H1 (cell line): ENCODE measurements around the gene MVK. TPM values are rescaled to one million over a fixed set of nuclear protein-coding genes. Genes with fewer than 3 reads are reported as not detected.

Source experiments
- CTCF ChIA-PET: fragments of 300-600 bp; sonication (Branson Sonifier 250); formaldehyde crosslinking; loops from one replicate; lab custom pipeline; 2021; ENCODE audit not compliant: partially characterized antibody; lab: Charles Lee
- POLR2A ChIA-PET: fragments of 300-600 bp; sonication (Branson Sonifier 250); formaldehyde crosslinking; loops from one replicate; lab custom pipeline; 2021; ENCODE audit warnings: inconsistent platforms; ENCODE audit not compliant: partially characterized antibody; lab: Charles Lee
- DNase-seq, 2 experiments: peaks; one replicate each; pipeline versions ENCODE4 v3.0.0 to v3.0.0-alpha.2; 2010 to 2022; ENCODE audit warnings: low spot score in 2 of 2, low read depth in 1 of 2, mixed read lengths in 1 of 2
- FAIRE-seq: peaks from 2 replicates; lab custom pipeline; 2011; peaks lifted over from hg19 to GRCh38; lab: Jason Lieb, UNC
- H2AFZ ChIP-seq: 2 replicates; pipeline ENCODE4 v1.8.1; 2012; ENCODE audit warnings: low read length, inconsistent platforms
- H2AK5ac ChIP-seq: 2 replicates; pipeline ENCODE4 v1.6.1; 2013; ENCODE audit warnings: low read depth, low read length
- H2BK120ac ChIP-seq: replicated peaks from 2 replicates; pipeline ENCODE3; 2013; ENCODE audit warnings: low read depth, low read length, inconsistent platforms
- H2BK12ac ChIP-seq: 2 replicates; pipeline ENCODE4 v1.6.1; 2013; ENCODE audit warnings: low read depth, low read length
- H2BK15ac ChIP-seq: 2 replicates; pipeline ENCODE4 v1.6.1; 2013; ENCODE audit warnings: low read length
- H2BK20ac ChIP-seq: 2 replicates; pipeline ENCODE4 v1.6.1; 2013; ENCODE audit warnings: low read length
- H2BK5ac ChIP-seq: 2 replicates; pipeline ENCODE4 v1.6.1; 2013; ENCODE audit warnings: low read depth, low read length
- H3K14ac ChIP-seq: 2 replicates; pipeline ENCODE4 v1.6.1; 2013; ENCODE audit warnings: inconsistent platforms; ENCODE audit not compliant: insufficient read length
- H3K18ac ChIP-seq: 2 replicates; pipeline ENCODE4 v1.6.1; 2013; ENCODE audit warnings: low read length; ENCODE audit errors: extremely low read depth
- H3K23ac ChIP-seq: 2 replicates; pipeline ENCODE4 v1.6.1; 2013; ENCODE audit warnings: inconsistent platforms; ENCODE audit not compliant: insufficient read length
- H3K23me2 ChIP-seq: 2 replicates; pipeline ENCODE4 v1.6.1; 2013; ENCODE audit warnings: low read depth, low read length
- H3K27ac ChIP-seq: 2 replicates; pipeline ENCODE4 v1.6.1; 2011; ENCODE audit warnings: low read depth, low read length, inconsistent platforms
- H3K27me3 ChIP-seq, 4 experiments: replicated peaks in 1 of 4; 1 replicate in 1 of 4; 2 replicates in 3 of 4; pipeline versions ENCODE4 v1.6.1 to v1.8.1; 2011 to 2013; ENCODE audit warnings: low read length in 3 of 4, mild to moderate bottlenecking in 3 of 4, inconsistent platforms in 2 of 4, mixed read lengths in 2 of 4, moderate library complexity in 1 of 4; ENCODE audit not compliant: control insufficient read depth in 3 of 4, insufficient read depth in 3 of 4; ENCODE audit errors: extremely low read depth in 1 of 4
- H3K36me3 ChIP-seq, 4 experiments: 2 replicates each; pipeline versions ENCODE4 v1.6.1 to v1.8.1; 2011 to 2013; ENCODE audit warnings: mild to moderate bottlenecking in 4 of 4, low read length in 3 of 4, moderate library complexity in 2 of 4, control low read depth in 1 of 4, inconsistent platforms in 1 of 4; ENCODE audit not compliant: insufficient read depth in 4 of 4, control insufficient read depth in 2 of 4
- H3K4ac ChIP-seq: replicated peaks from 2 replicates; pipeline ENCODE3; 2013; ENCODE audit warnings: low read length, low read depth, mixed read lengths, inconsistent platforms; ENCODE audit not compliant: insufficient read length
- H3K4me1 ChIP-seq, 4 experiments: replicated peaks in 1 of 4; 1 replicate in 1 of 4; 2 replicates in 3 of 4; pipeline versions ENCODE4 v1.6.1 to v1.8.1; 2011 to 2013; ENCODE audit warnings: low read length in 3 of 4, inconsistent platforms in 2 of 4, mixed read lengths in 1 of 4; ENCODE audit not compliant: insufficient read depth in 4 of 4, control insufficient read depth in 3 of 4
- H3K4me2 ChIP-seq, 2 experiments: 2 replicates each; pipeline versions ENCODE4 v1.6.1 to v1.8.1; 2011 to 2013; ENCODE audit warnings: low read depth in 2 of 2, low read length in 2 of 2, control low read depth in 1 of 2, inconsistent platforms in 1 of 2, mild to moderate bottlenecking in 1 of 2; ENCODE audit not compliant: insufficient read depth in 1 of 2
- H3K4me3 ChIP-seq, 4 experiments: fragments of 200-600, 300-600 bp in 1 of 4; sonication (generic), shearing (Covaris generic), sonication (Bioruptor Twin) in 1 of 4; 2 replicates each; pipeline versions ENCODE4 v1.5.1 to v1.8.1; 2011 to 2016; ENCODE audit warnings: low read length in 4 of 4, low read depth in 3 of 4, control low read depth in 2 of 4, inconsistent platforms in 2 of 4, mild to moderate bottlenecking in 2 of 4, mixed read lengths in 1 of 4, moderate library complexity in 1 of 4; ENCODE audit not compliant: insufficient read depth in 2 of 4; ENCODE audit errors: extremely low read depth in 1 of 4
- H3K56ac ChIP-seq: replicated peaks from 2 replicates; pipeline ENCODE3; 2013; ENCODE audit warnings: low read depth, mild to moderate bottlenecking, mixed read lengths, low read length, inconsistent platforms; ENCODE audit not compliant: insufficient read length
- H3K79me1 ChIP-seq: 2 replicates; pipeline ENCODE4 v1.6.1; 2013; ENCODE audit warnings: low read depth, low read length, control low read depth
- H3K79me2 ChIP-seq, 2 experiments: 2 replicates each; pipeline versions ENCODE4 v1.6.1 to v1.8.1; 2012 to 2013; ENCODE audit warnings: low read length in 2 of 2, mild to moderate bottlenecking in 2 of 2, inconsistent platforms in 1 of 2; ENCODE audit not compliant: insufficient read depth in 2 of 2, control insufficient read depth in 1 of 2
- H3K9ac ChIP-seq, 4 experiments: replicated peaks in 1 of 4; 1 replicate in 1 of 4; 2 replicates in 3 of 4; pipeline versions ENCODE4 v1.6.1 to v1.8.1; 2011 to 2013; ENCODE audit warnings: low read depth in 3 of 4, low read length in 3 of 4, control low read depth in 2 of 4, mild to moderate bottlenecking in 2 of 4, moderate library complexity in 2 of 4, inconsistent platforms in 1 of 4; ENCODE audit errors: extremely low read depth in 1 of 4
- H3K9me3 ChIP-seq, 2 experiments: 2 replicates each; pipeline versions ENCODE4 v1.6.1 to v1.8.1; 2012 to 2013; ENCODE audit warnings: mild to moderate bottlenecking in 2 of 2, moderate library complexity in 2 of 2, control low read depth in 1 of 2, inconsistent platforms in 1 of 2, low read depth in 1 of 2, low read length in 1 of 2, mixed read lengths in 1 of 2; ENCODE audit not compliant: insufficient read depth in 2 of 2
- H4K20me1 ChIP-seq, 2 experiments: replicated peaks in 1 of 2; 2 replicates each; pipeline versions ENCODE3 to v1.8.1; 2011 to 2013; ENCODE audit warnings: inconsistent platforms in 2 of 2, low read length in 2 of 2, mild to moderate bottlenecking in 1 of 2; ENCODE audit not compliant: insufficient read depth in 2 of 2, control insufficient read depth in 1 of 2
- H4K5ac ChIP-seq: 2 replicates; pipeline ENCODE4 v1.6.1; 2013; ENCODE audit warnings: low read length, low read depth, mixed read lengths, inconsistent platforms; ENCODE audit not compliant: insufficient read length
- H4K8ac ChIP-seq: 2 replicates; pipeline ENCODE4 v1.8.0; 2013; ENCODE audit warnings: mild to moderate bottlenecking, moderate library complexity, low read length, inconsistent platforms; ENCODE audit not compliant: insufficient read depth; ENCODE audit errors: extremely low read depth
- H4K91ac ChIP-seq: replicated peaks from 2 replicates; pipeline ENCODE3; 2013; ENCODE audit warnings: low read length, mixed read lengths, inconsistent platforms; ENCODE audit not compliant: insufficient read length
- BRCA1 ChIP-seq: IDR thresholded peaks from 2 replicates; pipeline ENCODE4 v1.6.1; 2012; ENCODE audit warnings: low read depth, low read length, improper control_type of control experiment
- GTF2F1 ChIP-seq: IDR thresholded peaks from 2 replicates; pipeline ENCODE4 v1.6.1; 2012; ENCODE audit warnings: low read depth, low read length, improper control_type of control experiment, borderline replicate concordance
- NANOG ChIP-seq: IDR thresholded peaks from 2 replicates; pipeline ENCODE4 v1.6.1; 2011; ENCODE audit warnings: low read length, low read depth, mild to moderate bottlenecking, inconsistent platforms; ENCODE audit not compliant: insufficient read depth, poor library complexity, severe bottlenecking
- WGBS, 2 experiments: shearing (Covaris generic) in 1 of 2; methylation state at CpG; one replicate each; pipeline versions ENCODE4 v1.1.6 to v1.1.7; 2013 to 2015; ENCODE audit warnings: low lambda C conversion rate in 2 of 2, mixed read lengths in 2 of 2, inconsistent platforms in 1 of 2, low coverage in 1 of 2, missing lambda C conversion rate in 1 of 2; ENCODE audit not compliant: insufficient replicate concordance in 2 of 2, insufficient coverage in 1 of 2, insufficient read length in 1 of 2; ENCODE audit errors: extremely low coverage in 1 of 2, missing lambda C conversion rate in 1 of 2; 5-methylcytosine and 5-hydroxymethylcytosine counted together
- polyA plus RNA-seq, 7 experiments: library from polyadenylated mRNA; depleted of rRNA in 3 of 7; stranded (reverse) in 5 of 7; unstranded in 2 of 7; fragments of >200 nt in 5 of 7; fragments of 200-250 nt in 2 of 7; gene quantifications; 1 replicate in 5 of 7; 2 replicates in 1 of 7; 4 replicates in 1 of 7; pipeline versions ENCODE4 v1.2.1 to v1.2.3, GENCODE V29; 2011 to 2013; ENCODE audit warnings: missing spikeins in 2 of 7, mixed read lengths in 2 of 7
- total RNA-seq: library from RNA; stranded (reverse); fragmentation: NEBNext Ultra II Directional; extraction: Animal tissue kit (Norgen Biotek cat#: 25700); gene quantifications from 2 replicates; pipeline ENCODE4 v1.2.1, GENCODE V29; 2021

MVK gene
- total and polyA plus RNA-seq, 2 of the 8 experiments (the other 6 are each of a cell fraction or from before 2014, with no cell fraction given), result 15.7 to 20.9 TPM

- no peak overlapping the region for H3K4me2 ChIP-seq
- no peak for FAIRE-seq
Measured at GRCh38 chr12:109552971-109553370, 20.6 kb upstream of the MVK start.

More at GRCh38 chr12:109552971-109553370, 20.6 kb upstream of the MVK start:
- Histone ChIP-seq H3K14ac (no peak overlapping the region), H2BK15ac (no peak overlapping the region), H2BK5ac (no peak overlapping the region), H3K9me3 (no peaks in the 10 kb centered on the region), H2AK5ac (no peak overlapping the region), H2AFZ (no peak overlapping the region), H2BK12ac (no peak overlapping the region), H3K27me3 (no peaks in the 10 kb centered on the region; a peak in 3 of 7 replicates), H4K5ac (no peak overlapping the region), H3K79me1 (no peaks in the 10 kb centered on the region), H4K20me1 (peaks cover 0 to 2% of the 10 kb centered on the region in 2 experiments), H3K4me3 (no peak overlapping the region), H3K18ac (no peak overlapping the region), H4K8ac (no peak overlapping the region; the same call in 1 of the 2 replicates), H2BK20ac (no peak overlapping the region), H3K4ac (no peak overlapping the region), H2BK120ac (no peak overlapping the region), H4K91ac (no peak overlapping the region), H3K4me1 (peaks cover 0 to 4% (median 0%) of the 10 kb centered on the region in 4 experiments; a peak in 2 of 7 replicates), H3K23me2 (no peaks in the 10 kb centered on the region), H3K79me2 (no peaks in the 10 kb centered on the region), H3K56ac (no peak overlapping the region), H3K9ac (no peak overlapping the region), H3K36me3 (no peaks in the 10 kb centered on the region; a peak in 1 of 8 replicates), H3K27ac (no peak overlapping the region), H3K23ac (no peak overlapping the region)
- DNase-seq, result no peak
- no peak for TF ChIP-seq GTF2F1
- no peak for TF ChIP-seq NANOG
- TF ChIP-seq BRCA1, result no peak
- 82% methylated on average over 4 of the region's 4 CpGs; no CpG with 5 or more reads in 1 of the 2 experiments for WGBS, 2 experiments
- ChIA-PET CTCF (interaction anchor here (0.6 to 4.9 kb wide), 8 partner anchors 10 to 301 kb away, joined by 3 to 25 read pairs (median 3); no protein-coding TSS in a partner anchor), POLR2A (interaction anchor here (0.6 to 2.9 kb wide), 5 partner anchors 16 to 801 kb away, joined by 3 to 13 read pairs (median 3); partner anchors contain the start of genes MMAB and MVK)
